ENCODE data around the gene EIF4E1B. TPM values are rescaled to one million over a fixed set of nuclear protein-coding genes. Genes with fewer than 3 reads are reported as not detected.

EIF4E1B gene
- total RNA-seq, 1 donor from 2014 or later = not detected

DNA sequence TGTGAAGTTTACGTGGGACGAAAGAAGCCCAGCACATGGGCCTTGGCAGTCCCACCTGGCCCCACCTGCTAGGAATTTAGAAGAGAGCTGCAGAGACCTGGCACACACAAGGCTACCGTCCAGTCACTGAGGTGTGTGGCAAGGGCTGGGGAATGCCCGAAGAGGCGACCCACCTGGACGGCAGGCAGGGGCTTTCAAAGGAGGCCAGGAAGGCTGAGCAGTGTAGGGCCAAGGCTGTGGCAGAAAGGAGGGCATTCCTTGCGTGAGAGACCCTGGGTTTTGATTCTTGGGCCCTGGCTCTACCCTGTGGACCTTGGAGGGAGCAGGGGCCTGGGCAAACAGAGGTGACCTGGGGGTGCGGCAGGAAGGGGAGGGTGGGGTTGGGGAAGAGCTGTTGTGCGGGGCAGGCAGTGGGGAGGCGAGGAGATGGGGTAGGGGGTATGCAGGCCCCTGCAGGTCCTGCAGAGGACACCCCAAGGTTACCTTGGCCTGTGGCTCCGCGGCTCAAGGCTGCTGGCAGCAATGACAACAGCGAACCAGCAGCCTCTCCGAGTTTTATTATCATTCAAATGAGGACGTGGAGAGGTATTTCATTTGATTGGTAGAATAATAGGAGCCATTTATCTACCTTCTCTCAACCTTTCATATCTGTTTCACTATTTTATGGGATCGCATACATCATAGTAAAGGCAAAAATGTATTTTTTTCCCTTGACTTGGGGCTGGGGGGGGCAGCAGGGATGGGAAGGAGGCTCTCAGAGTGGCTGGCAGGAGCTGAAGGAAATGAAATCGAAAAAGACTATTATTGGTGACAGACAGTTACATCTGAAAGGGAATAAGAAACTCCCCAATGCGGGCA, 41.6 kb downstream of the EIF4E1B start:
- no peak overlapping the region for H3K27ac Mint-ChIP-seq (ENCODE audit: unreplicated experiment)
- TF ChIP-seq, protein P1, sequence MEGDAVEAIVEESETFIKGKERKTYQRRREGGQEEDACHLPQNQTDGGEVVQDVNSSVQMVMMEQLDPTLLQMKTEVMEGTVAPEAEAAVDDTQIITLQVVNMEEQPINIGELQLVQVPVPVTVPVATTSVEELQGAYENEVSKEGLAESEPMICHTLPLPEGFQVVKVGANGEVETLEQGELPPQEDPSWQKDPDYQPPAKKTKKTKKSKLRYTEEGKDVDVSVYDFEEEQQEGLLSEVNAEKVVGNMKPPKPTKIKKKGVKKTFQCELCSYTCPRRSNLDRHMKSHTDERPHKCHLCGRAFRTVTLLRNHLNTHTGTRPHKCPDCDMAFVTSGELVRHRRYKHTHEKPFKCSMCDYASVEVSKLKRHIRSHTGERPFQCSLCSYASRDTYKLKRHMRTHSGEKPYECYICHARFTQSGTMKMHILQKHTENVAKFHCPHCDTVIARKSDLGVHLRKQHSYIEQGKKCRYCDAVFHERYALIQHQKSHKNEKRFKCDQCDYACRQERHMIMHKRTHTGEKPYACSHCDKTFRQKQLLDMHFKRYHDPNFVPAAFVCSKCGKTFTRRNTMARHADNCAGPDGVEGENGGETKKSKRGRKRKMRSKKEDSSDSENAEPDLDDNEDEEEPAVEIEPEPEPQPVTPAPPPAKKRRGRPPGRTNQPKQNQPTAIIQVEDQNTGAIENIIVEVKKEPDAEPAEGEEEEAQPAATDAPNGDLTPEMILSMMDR (IDR thresholded peaks at IDR 0.05) = no peak
- H3K27me3 Mint-ChIP-seq (ENCODE audit: unreplicated experiment) = peaks cover 52% of the 10 kb centered on the region
- no peak for DNase-seq (ENCODE audit: extremely low spot score, unreplicated experiment)
- no peaks in the 10 kb centered on the region for H3K36me3 Mint-ChIP-seq (ENCODE audit: unreplicated experiment)
- no peaks in the 10 kb centered on the region for H3K9me3 Mint-ChIP-seq (ENCODE audit: unreplicated experiment)
- peaks cover 10% of the 10 kb centered on the region for H3K4me1 Mint-ChIP-seq (ENCODE audit: unreplicated experiment)
- no peak overlapping the region for H3K4me3 Mint-ChIP-seq (ENCODE audit: unreplicated experiment)

DNA sequence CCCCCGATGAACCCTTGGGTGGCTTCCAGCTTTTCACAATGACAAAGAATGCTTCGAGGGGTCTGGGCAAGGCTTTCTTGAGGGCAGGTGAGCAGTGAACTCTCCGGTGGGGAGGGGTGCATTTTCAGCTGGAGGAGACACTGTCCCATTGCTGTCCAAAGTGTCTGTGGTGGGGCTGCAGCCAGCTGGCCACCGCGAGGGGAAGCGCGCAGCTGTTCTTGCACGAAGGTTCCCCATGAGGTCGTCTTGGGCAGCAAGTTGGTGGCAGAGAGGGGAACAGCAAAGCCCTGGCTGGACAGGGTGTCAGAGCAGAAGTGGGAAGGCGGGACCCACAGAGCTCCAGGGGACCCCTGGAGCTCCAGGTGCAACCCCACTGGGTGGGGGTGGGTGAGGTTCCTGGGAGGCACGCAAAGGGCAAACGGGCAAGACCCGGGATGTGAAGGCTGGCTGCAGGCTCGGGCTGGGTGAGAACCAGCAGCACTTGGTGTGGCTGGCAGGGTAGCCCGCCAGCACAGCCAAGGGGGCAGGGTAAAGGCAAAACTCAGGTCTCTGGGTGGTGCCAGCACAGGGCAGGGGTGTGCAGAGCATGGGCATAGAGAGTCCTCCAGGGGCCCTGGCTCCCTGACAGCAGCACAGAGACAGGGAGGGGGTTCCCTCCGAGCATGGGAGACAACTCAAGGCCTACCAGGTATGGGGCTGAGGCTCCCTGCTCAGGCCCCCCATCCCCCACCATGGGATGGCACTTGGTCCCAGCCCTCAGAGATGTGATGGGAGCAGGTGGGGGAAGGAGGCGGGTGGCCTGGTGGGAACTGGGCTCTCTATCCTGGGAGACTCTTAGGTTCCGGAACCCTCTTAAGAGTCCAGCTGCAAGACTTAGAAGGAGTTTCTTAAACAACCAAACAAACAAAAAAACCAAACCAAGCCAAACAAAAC, 43.4 kb downstream of the EIF4E1B start:
- Mint-ChIP-seq H3K27me3 (ENCODE audit: unreplicated experiment) (peaks cover 37% of the 10 kb centered on the region), H3K9me3 (ENCODE audit: unreplicated experiment) (no peaks in the 10 kb centered on the region), H3K4me1 (ENCODE audit: unreplicated experiment) (peaks cover 11% of the 10 kb centered on the region), H3K27ac (ENCODE audit: unreplicated experiment) (no peak overlapping the region), H3K4me3 (ENCODE audit: unreplicated experiment) (no peak overlapping the region), H3K36me3 (ENCODE audit: unreplicated experiment) (no peaks in the 10 kb centered on the region)
- no peak for DNase-seq (ENCODE audit: extremely low spot score, unreplicated experiment)
- TF ChIP-seq, protein P1 (IDR thresholded peaks at IDR 0.05) = no peak

DNA sequence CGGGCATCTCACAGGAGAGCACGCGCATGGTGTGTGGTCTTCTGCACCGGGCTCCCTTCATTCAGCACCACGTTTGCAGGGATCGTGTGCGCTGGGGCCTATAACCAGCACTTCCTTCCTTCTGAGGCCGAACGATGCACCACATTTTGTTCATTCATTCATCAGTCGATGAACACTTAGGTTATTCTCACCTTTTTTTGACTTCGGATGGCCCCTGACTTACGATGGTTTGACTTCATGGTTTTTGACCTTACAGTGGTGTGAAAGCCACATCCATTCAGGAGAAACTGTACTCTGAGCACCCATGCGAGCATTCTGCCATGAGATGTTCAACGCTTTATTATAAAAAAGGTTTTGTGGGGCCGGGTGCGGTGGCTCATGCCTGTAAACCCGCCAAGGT, 44.3 kb downstream of the EIF4E1B start:
- Mint-ChIP-seq H3K27me3 (ENCODE audit: unreplicated experiment) (peaks cover 28% of the 10 kb centered on the region), H3K27ac (ENCODE audit: unreplicated experiment) (no peak overlapping the region), H3K36me3 (ENCODE audit: unreplicated experiment) (no peaks in the 10 kb centered on the region), H3K9me3 (ENCODE audit: unreplicated experiment) (no peaks in the 10 kb centered on the region), H3K4me1 (ENCODE audit: unreplicated experiment) (peaks cover 11% of the 10 kb centered on the region), H3K4me3 (ENCODE audit: unreplicated experiment) (no peak overlapping the region)
- TF ChIP-seq, protein P1 (IDR thresholded peaks at IDR 0.05) = no peak
- DNase-seq (ENCODE audit: extremely low spot score, unreplicated experiment) = no peak

DNA sequence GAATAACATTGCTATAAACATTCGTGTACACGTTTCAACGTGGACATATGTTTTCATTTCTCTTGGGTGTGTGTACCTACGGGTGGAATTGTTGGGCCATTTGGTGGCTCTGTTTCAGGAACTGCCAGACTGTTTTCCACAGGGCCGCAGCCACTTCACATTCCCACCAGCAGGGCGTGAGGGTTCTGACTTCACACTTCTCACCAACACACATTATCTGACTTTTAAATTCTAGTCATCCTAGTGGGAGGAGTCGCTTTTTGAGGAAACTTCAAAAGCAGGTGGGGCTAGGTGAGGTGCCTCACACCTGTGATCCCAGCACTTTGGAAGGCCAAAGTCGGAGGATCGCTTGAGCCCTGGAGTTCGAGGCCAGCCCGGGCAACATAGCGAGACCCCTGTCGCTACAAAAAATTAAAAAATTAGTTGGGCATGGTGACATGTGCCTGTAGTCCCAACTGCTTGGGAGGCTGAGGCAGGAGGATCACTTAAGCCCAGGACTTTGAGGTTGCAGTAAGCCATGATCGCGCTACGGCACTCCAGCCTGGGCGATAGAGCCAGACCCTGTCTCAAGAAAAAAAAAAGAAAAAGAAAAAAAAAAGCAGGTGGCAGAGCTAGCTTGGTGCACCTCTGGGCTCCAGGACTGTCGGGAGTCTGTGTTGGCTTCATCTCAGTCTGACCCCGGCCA, 45.3 kb downstream of the EIF4E1B start:
- DNase-seq (ENCODE audit: extremely low spot score, unreplicated experiment) = no peak
- Mint-ChIP-seq H3K4me3 (ENCODE audit: unreplicated experiment) (no peak overlapping the region), H3K36me3 (ENCODE audit: unreplicated experiment) (no peaks in the 10 kb centered on the region), H3K4me1 (ENCODE audit: unreplicated experiment) (peaks cover 11% of the 10 kb centered on the region), H3K27ac (ENCODE audit: unreplicated experiment) (no peak overlapping the region), H3K9me3 (ENCODE audit: unreplicated experiment) (no peaks in the 10 kb centered on the region), H3K27me3 (ENCODE audit: unreplicated experiment) (peaks cover 26% of the 10 kb centered on the region)
- TF ChIP-seq, protein P1 (IDR thresholded peaks at IDR 0.05) = peak; percentile 47

All from osteocyte (in vitro differentiated cells).